Measurements from ENCODE around the gene SLBP.

Gene SLBP

DNA sequence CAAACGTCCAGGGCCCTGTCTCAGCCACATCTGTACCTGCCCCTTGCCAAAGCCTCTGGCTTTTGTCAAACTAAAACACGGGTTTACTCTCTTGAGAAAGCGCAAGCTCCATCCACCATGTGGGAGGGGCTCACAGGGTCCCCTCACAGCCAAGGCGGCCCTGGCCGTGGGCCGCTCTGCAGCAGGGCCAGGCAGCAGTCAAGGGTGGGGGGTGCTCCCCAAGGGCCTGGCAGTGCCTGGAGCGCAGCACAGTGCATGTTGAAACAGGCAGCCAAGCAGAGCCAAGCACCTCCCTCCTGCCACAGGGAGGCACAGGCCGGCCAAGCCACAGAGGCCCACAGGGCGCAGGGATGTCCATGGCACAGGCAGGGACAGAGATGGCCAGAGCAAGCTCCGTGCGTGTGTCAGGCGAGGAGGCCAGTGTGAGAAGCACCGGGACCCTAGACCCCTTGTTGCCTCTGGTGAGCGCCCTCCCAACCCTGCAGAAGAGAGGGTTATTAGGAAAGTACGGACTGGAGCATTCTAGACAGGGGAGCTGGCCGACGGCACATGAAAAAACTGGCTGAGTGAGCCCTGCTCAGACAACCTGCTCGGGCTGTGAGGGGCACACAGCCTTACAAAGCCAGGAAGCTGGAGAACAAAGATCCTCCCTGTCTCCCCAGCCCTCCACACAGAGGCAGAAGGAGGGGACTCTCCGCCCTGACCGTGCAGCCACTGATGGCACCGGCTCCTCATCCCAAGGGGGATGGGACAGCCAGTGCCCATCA is 67.0 kb downstream of the SLBP start:
- no peak for FAIRE-seq

DNA sequence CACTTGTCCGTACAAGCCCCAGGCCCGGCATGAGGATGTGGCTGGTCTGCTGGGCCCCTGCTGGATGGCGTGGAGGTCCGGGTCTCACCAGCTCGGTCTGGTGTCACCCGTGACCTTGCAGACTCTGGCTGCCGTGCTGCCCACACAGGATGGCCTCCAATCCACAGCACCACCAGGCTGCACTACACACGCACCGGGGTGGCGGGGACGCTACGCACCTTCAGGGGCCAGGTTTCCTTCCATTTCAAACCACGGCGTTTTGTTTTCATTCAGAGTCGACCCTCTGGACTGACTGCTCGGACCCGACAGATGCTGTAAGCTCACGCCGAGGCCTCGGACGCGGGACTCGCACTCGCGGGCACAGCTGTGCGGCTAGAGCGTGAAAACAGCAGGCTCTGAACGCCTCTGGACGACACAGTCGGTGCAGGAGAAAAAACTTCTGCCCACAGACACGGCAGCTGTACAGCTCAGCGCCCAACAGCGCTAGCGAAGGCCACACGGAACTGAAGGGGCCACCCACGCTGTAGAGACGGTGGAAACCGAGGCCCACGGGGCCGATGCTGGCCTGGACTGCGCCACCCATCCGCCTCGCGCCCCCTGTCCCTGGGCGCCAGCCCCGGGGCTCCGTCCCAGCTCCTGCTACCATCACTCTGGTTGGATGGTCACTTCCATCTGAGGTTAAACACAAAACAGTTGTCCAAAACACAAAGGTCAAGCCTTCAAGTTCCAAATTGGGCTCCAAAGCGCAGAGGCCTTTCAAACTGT is 68.0 kb downstream of the SLBP start:
- no peak for FAIRE-seq
